ENCODE results near the gene CCDC127. TPM values are rescaled to one million over a fixed set of nuclear protein-coding genes. Genes with fewer than 3 reads are reported as not detected.

CCDC127 gene
- total RNA-seq, 1 experiment from 2014 or later = 2.6 TPM

- H3K9me3 ChIP-seq (ENCODE audit: low read length) = no peaks in the 10 kb centered on the region
- H3K36me3 ChIP-seq (ENCODE audit: insufficient read depth, low read length) = peaks cover 12% of the 10 kb centered on the region; the same call in 1 of the 2 replicates
- H3K27ac ChIP-seq (ENCODE audit: low read length) = no peak overlapping the region
- peaks cover 23% of the 10 kb centered on the region for H3K4me1 ChIP-seq (ENCODE audit: low read length)
- H3K27me3 ChIP-seq (ENCODE audit: low read length) = no peaks in the 10 kb centered on the region
- DNase-seq = no peak
- no peak overlapping the region for H3K4me2 ChIP-seq (ENCODE audit: low read depth, low read length, poor library complexity, severe bottlenecking)
- H4K20me1 ChIP-seq (ENCODE audit: insufficient read depth, low read depth, low read length) = peaks cover 8% of the 10 kb centered on the region; the same call in 1 of the 2 replicates
- no peak overlapping the region for H3K4me3 ChIP-seq (ENCODE audit: low read length)
- H3K9me2 ChIP-seq (replicated peaks; ENCODE audit: insufficient read depth, low read length) = no peaks in the 10 kb centered on the region
- peaks cover 34% of the 10 kb centered on the region for H3K79me2 ChIP-seq (ENCODE audit: low read length)
- no peak overlapping the region for H3K9ac ChIP-seq (ENCODE audit: low read length)
- H2AFZ ChIP-seq (ENCODE audit: low read length) = no peak overlapping the region
These were observed 14.0 kb downstream of the CCDC127 start for GRCh38 chr5:204001-204400.

- Histone ChIP-seq H3K4me2 (ENCODE audit: low read depth, low read length, poor library complexity, severe bottlenecking) (no peak overlapping the region), H3K27me3 (ENCODE audit: low read length) (no peaks in the 10 kb centered on the region), H3K4me1 (ENCODE audit: low read length) (peaks cover 23% of the 10 kb centered on the region), H2AFZ (ENCODE audit: low read length) (no peak overlapping the region), H3K4me3 (ENCODE audit: low read length) (no peak overlapping the region), H3K36me3 (ENCODE audit: insufficient read depth, low read length) (peaks cover 12% of the 10 kb centered on the region; the same call in 1 of the 2 replicates), H3K9me3 (ENCODE audit: low read length) (no peaks in the 10 kb centered on the region), H4K20me1 (ENCODE audit: insufficient read depth, low read depth, low read length) (peaks cover 10% of the 10 kb centered on the region; the same call in 1 of the 2 replicates), H3K9me2 (replicated peaks; ENCODE audit: insufficient read depth, low read length) (no peaks in the 10 kb centered on the region), H3K9ac (ENCODE audit: low read length) (no peak overlapping the region), H3K27ac (ENCODE audit: low read length) (no peak overlapping the region), H3K79me2 (ENCODE audit: low read length) (peaks cover 28% of the 10 kb centered on the region)
- no peak for DNase-seq
These were observed 14.6 kb downstream of the CCDC127 start for GRCh38 chr5:203246-203930.

DNA sequence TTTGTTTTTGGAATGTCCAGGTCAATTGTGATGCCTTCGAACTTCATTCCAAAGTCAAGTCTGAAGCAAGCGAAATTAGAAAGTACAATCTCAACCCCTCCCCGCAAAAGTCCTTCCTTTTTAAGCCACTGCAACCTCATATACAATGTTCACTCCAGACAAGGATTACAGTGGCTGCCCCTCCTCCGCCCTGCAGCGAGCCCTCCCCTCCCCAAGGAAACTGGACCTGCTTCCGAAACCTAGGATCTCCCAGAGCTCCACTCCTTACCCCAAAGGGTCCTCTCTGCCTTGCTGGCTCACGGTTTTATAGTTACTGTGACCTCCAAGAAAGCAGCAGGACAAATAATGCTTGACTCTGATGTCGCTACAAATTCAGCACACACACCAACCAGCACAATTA is 16.3 kb downstream of the CCDC127 start:
- Histone ChIP-seq H3K36me3 (ENCODE audit: insufficient read depth, low read length) (peaks cover 12% of the 10 kb centered on the region; the same call in 1 of the 2 replicates), H3K79me2 (ENCODE audit: low read length) (peaks cover 11% of the 10 kb centered on the region), H3K9me2 (replicated peaks; ENCODE audit: insufficient read depth, low read length) (no peaks in the 10 kb centered on the region), H3K4me1 (ENCODE audit: low read length) (peaks cover 23% of the 10 kb centered on the region), H3K9me3 (ENCODE audit: low read length) (no peaks in the 10 kb centered on the region), H3K4me2 (ENCODE audit: low read depth, low read length, poor library complexity, severe bottlenecking) (peak overlapping the region; percentile 46), H4K20me1 (ENCODE audit: insufficient read depth, low read depth, low read length) (peaks cover 14% of the 10 kb centered on the region; the same call in 1 of the 2 replicates), H2AFZ (ENCODE audit: low read length) (no peak overlapping the region), H3K4me3 (ENCODE audit: low read length) (no peak overlapping the region), H3K27ac (ENCODE audit: low read length) (peak overlapping the region; percentile 70), H3K9ac (ENCODE audit: low read length) (no peak overlapping the region), H3K27me3 (ENCODE audit: low read length) (no peaks in the 10 kb centered on the region)
- no peak for DNase-seq

GRCh38 chr5:200985-201384 is 17.0 kb downstream of the CCDC127 start:
- peak overlapping the region; percentile 46 for H3K4me2 ChIP-seq (ENCODE audit: low read depth, low read length, poor library complexity, severe bottlenecking)

GRCh38 chr5:199950-200645 is 17.9 kb downstream of the CCDC127 start:
- Histone ChIP-seq H2AFZ (ENCODE audit: low read length) (no peak overlapping the region), H3K9ac (ENCODE audit: low read length) (no peak overlapping the region), H3K4me1 (ENCODE audit: low read length) (peaks cover 23% of the 10 kb centered on the region), H4K20me1 (ENCODE audit: insufficient read depth, low read depth, low read length) (peaks cover 14% of the 10 kb centered on the region; the same call in 1 of the 2 replicates), H3K79me2 (ENCODE audit: low read length) (peaks cover 5% of the 10 kb centered on the region), H3K9me2 (replicated peaks; ENCODE audit: insufficient read depth, low read length) (no peaks in the 10 kb centered on the region), H3K9me3 (ENCODE audit: low read length) (no peaks in the 10 kb centered on the region), H3K4me3 (ENCODE audit: low read length) (no peak overlapping the region), H3K27me3 (ENCODE audit: low read length) (no peaks in the 10 kb centered on the region), H3K4me2 (ENCODE audit: low read depth, low read length, poor library complexity, severe bottlenecking) (no peak overlapping the region), H3K27ac (ENCODE audit: low read length) (no peak overlapping the region), H3K36me3 (ENCODE audit: insufficient read depth, low read length) (peaks cover 9% of the 10 kb centered on the region; the same call in 1 of the 2 replicates)
- no peak for DNase-seq

More at GRCh38 chr5:200985-201384, 17.0 kb downstream of the CCDC127 start:
- H3K9ac ChIP-seq (ENCODE audit: low read length) = no peak overlapping the region
- H3K9me3 ChIP-seq (ENCODE audit: low read length) = no peaks in the 10 kb centered on the region
- H3K79me2 ChIP-seq (ENCODE audit: low read length) = peaks cover 5% of the 10 kb centered on the region
- H3K4me3 ChIP-seq (ENCODE audit: low read length) = no peak overlapping the region
- H3K9me2 ChIP-seq (replicated peaks; ENCODE audit: insufficient read depth, low read length) = no peaks in the 10 kb centered on the region
- H3K27me3 ChIP-seq (ENCODE audit: low read length) = no peaks in the 10 kb centered on the region
- H4K20me1 ChIP-seq (ENCODE audit: insufficient read depth, low read depth, low read length) = peaks cover 14% of the 10 kb centered on the region; the same call in 1 of the 2 replicates
- no peak overlapping the region for H2AFZ ChIP-seq (ENCODE audit: low read length)
- peak; percentile 72 for DNase-seq
- peaks cover 23% of the 10 kb centered on the region for H3K4me1 ChIP-seq (ENCODE audit: low read length)
- H3K36me3 ChIP-seq (ENCODE audit: insufficient read depth, low read length) = peaks cover 12% of the 10 kb centered on the region; the same call in 1 of the 2 replicates
- H3K27ac ChIP-seq (ENCODE audit: low read length) = peak overlapping the region; percentile 70

GRCh38 chr5:199197-199949 is 18.6 kb downstream of the CCDC127 start:
- Histone ChIP-seq H3K27ac (ENCODE audit: low read length) (no peak overlapping the region), H2AFZ (ENCODE audit: low read length) (no peak overlapping the region), H3K9me3 (ENCODE audit: low read length) (no peaks in the 10 kb centered on the region), H3K27me3 (ENCODE audit: low read length) (no peaks in the 10 kb centered on the region), H3K4me3 (ENCODE audit: low read length) (no peak overlapping the region), H4K20me1 (ENCODE audit: insufficient read depth, low read depth, low read length) (peaks cover 14% of the 10 kb centered on the region; the same call in 1 of the 2 replicates), H3K9ac (ENCODE audit: low read length) (no peak overlapping the region), H3K4me2 (ENCODE audit: low read depth, low read length, poor library complexity, severe bottlenecking) (no peak overlapping the region), H3K4me1 (ENCODE audit: low read length) (peaks cover 23% of the 10 kb centered on the region), H3K36me3 (ENCODE audit: insufficient read depth, low read length) (peaks cover 2% of the 10 kb centered on the region; the same call in 1 of the 2 replicates), H3K9me2 (replicated peaks; ENCODE audit: insufficient read depth, low read length) (no peaks in the 10 kb centered on the region), H3K79me2 (ENCODE audit: low read length) (peaks cover under 1% of the 10 kb centered on the region; the same call in 1 of the 2 replicates)
- DNase-seq = no peak

- H2AFZ ChIP-seq (ENCODE audit: low read length) = no peak overlapping the region
- H3K9me2 ChIP-seq (replicated peaks; ENCODE audit: insufficient read depth, low read length) = no peaks in the 10 kb centered on the region
- peaks cover 14% of the 10 kb centered on the region; the same call in 1 of the 2 replicates for H4K20me1 ChIP-seq (ENCODE audit: insufficient read depth, low read depth, low read length)
- H3K27me3 ChIP-seq (ENCODE audit: low read length) = no peaks in the 10 kb centered on the region
- no peak overlapping the region for H3K27ac ChIP-seq (ENCODE audit: low read length)
- H3K9me3 ChIP-seq (ENCODE audit: low read length) = no peaks in the 10 kb centered on the region
- H3K79me2 ChIP-seq (ENCODE audit: low read length) = no peaks in the 10 kb centered on the region; the same call in 1 of the 2 replicates
- no peak overlapping the region for H3K9ac ChIP-seq (ENCODE audit: low read length)
- H3K4me1 ChIP-seq (ENCODE audit: low read length) = peaks cover 23% of the 10 kb centered on the region
- H3K36me3 ChIP-seq (ENCODE audit: insufficient read depth, low read length) = no peaks in the 10 kb centered on the region
- DNase-seq = no peak
- H3K4me3 ChIP-seq (ENCODE audit: low read length) = no peak overlapping the region
- no peak overlapping the region for H3K4me2 ChIP-seq (ENCODE audit: low read depth, low read length, poor library complexity, severe bottlenecking)
These were observed 19.3 kb downstream of the CCDC127 start for GRCh38 chr5:198516-199196.

Measured in Karpas-422 (cell line).